Ishikawa (cell line): ENCODE measurements around the gene CDC42EP5.

Experiments used
- CEBPB ChIP-seq: IDR thresholded peaks from 2 replicates; pipeline ENCODE4 v1.6.1; 2012
- CREB1 ChIP-seq: IDR thresholded peaks from 2 replicates; pipeline ENCODE4 v1.6.1; 2012; ENCODE audit warnings: low read depth
- EGR1 ChIP-seq: IDR thresholded peaks from 2 replicates; pipeline ENCODE4 v1.6.1; 2012
- EP300 ChIP-seq: IDR thresholded peaks from 2 replicates; pipeline ENCODE4 v1.6.1; 2012; ENCODE audit warnings: borderline replicate concordance
- FOXM1 ChIP-seq: IDR thresholded peaks from 2 replicates; pipeline ENCODE4 v1.6.1; 2012; ENCODE audit warnings: low read depth, borderline replicate concordance
- NFIC ChIP-seq: IDR thresholded peaks from 2 replicates; pipeline ENCODE4 v1.6.1; 2012
- RAD21 ChIP-seq: IDR thresholded peaks from 2 replicates; pipeline ENCODE4 v1.6.1; 2012; ENCODE audit warnings: low read depth
- TAF1 ChIP-seq: IDR thresholded peaks from 2 replicates; pipeline ENCODE4 v1.6.1; 2012; ENCODE audit warnings: low read depth, mild to moderate bottlenecking
- TCF12 ChIP-seq: IDR thresholded peaks from 2 replicates; pipeline ENCODE4 v1.6.1; 2012; ENCODE audit warnings: low read depth
- TEAD4 ChIP-seq: IDR thresholded peaks from 2 replicates; pipeline ENCODE4 v1.6.1; 2012
- YY1 ChIP-seq: IDR thresholded peaks from 2 replicates; pipeline ENCODE4 v1.6.1; 2012; ENCODE audit warnings: low read depth
- ZBTB7A ChIP-seq: IDR thresholded peaks from 2 replicates; pipeline ENCODE4 v1.6.1; 2012; ENCODE audit warnings: low read depth
- TF ChIP-seq, protein P1 (sequence below): IDR thresholded peaks from 2 replicates; pipeline ENCODE4 v1.6.1; 2012; ENCODE audit warnings: low read depth, mild to moderate bottlenecking
- TF ChIP-seq, protein P2 (sequence below): IDR thresholded peaks from 2 replicates; pipeline ENCODE4 v1.6.1; 2012
- TF ChIP-seq, protein P3 (sequence below): IDR thresholded peaks from 2 replicates; pipeline ENCODE4 v1.6.1; 2012

The CDC42EP5 gene

DNA sequence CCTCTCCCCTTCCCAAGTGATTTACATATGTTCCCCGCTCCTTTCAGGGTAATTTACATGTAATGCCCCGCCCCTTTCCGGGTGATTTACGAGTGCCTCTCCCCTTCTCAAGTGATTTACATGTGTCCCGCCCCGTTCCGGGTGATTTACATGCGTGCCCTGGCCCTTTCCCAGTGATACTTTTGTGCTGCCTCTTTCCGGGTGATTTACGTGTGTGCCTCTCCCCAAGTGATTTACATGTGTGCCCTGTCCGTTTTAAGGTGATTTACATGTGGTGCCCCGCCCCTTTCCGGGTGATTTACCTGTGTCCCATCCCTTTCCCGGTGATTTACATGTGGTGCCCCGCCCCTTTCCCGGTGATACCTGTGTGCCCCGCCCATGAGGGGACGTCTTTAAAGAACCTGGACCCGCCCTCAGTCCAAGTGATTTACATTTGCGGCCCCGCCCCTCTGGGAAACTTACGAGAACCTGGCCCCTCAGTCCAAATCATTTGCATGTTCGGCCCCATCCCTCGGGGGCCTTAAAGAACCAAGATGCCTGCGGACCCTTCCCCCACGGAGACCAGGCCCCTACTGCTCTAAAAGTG lies 9.0 kb downstream of the CDC42EP5 start:
- TF ChIP-seq, protein P1, sequence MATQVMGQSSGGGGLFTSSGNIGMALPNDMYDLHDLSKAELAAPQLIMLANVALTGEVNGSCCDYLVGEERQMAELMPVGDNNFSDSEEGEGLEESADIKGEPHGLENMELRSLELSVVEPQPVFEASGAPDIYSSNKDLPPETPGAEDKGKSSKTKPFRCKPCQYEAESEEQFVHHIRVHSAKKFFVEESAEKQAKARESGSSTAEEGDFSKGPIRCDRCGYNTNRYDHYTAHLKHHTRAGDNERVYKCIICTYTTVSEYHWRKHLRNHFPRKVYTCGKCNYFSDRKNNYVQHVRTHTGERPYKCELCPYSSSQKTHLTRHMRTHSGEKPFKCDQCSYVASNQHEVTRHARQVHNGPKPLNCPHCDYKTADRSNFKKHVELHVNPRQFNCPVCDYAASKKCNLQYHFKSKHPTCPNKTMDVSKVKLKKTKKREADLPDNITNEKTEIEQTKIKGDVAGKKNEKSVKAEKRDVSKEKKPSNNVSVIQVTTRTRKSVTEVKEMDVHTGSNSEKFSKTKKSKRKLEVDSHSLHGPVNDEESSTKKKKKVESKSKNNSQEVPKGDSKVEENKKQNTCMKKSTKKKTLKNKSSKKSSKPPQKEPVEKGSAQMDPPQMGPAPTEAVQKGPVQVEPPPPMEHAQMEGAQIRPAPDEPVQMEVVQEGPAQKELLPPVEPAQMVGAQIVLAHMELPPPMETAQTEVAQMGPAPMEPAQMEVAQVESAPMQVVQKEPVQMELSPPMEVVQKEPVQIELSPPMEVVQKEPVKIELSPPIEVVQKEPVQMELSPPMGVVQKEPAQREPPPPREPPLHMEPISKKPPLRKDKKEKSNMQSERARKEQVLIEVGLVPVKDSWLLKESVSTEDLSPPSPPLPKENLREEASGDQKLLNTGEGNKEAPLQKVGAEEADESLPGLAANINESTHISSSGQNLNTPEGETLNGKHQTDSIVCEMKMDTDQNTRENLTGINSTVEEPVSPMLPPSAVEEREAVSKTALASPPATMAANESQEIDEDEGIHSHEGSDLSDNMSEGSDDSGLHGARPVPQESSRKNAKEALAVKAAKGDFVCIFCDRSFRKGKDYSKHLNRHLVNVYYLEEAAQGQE, result no peak
- TF ChIP-seq CREB1, result no peak
- TF ChIP-seq FOXM1, result no peak
- TF ChIP-seq, protein P2, sequence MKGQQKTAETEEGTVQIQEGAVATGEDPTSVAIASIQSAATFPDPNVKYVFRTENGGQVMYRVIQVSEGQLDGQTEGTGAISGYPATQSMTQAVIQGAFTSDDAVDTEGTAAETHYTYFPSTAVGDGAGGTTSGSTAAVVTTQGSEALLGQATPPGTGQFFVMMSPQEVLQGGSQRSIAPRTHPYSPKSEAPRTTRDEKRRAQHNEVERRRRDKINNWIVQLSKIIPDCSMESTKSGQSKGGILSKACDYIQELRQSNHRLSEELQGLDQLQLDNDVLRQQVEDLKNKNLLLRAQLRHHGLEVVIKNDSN, result no peak
- TF ChIP-seq TCF12, result no peak
- TF ChIP-seq, protein P3, sequence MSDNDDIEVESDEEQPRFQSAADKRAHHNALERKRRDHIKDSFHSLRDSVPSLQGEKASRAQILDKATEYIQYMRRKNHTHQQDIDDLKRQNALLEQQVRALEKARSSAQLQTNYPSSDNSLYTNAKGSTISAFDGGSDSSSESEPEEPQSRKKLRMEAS, result no peak
- no peak for TF ChIP-seq TAF1
- TF ChIP-seq EGR1, result no peak
- no peak for TF ChIP-seq ZBTB7A
- no peak for TF ChIP-seq TEAD4
- no peak for TF ChIP-seq YY1
- no peak for TF ChIP-seq EP300
- no peak for TF ChIP-seq CEBPB
- TF ChIP-seq NFIC, result no peak
- TF ChIP-seq RAD21, result no peak

DNA sequence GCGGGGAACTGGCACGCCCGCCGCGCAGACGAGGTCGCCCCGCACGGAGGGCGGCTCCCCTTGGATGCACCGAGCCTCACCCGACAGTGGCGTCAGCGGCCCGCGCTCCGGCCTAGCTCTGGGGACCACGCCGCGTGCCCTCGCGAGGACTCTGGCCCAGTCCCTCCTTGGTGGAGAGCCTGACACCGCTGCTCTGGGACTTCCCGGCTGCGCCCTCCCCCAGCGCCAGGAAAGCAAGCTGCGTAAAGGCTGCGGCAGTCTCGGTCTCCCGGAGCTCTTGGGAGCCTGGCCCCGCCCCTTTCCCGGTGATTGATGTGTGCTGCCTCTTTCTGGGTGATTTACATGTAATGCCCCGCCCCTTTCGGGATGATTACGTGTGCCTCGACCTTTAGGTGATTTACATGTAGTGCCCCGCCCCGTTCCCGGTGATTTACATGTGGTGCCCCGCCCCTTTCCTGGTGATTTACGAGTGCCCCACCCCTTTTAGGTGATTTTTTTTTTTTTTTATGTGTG lies 9.5 kb downstream of the CDC42EP5 start, which contains the start of gene LENG9:
Gene LENG9, minus strand, starts transcription at position 248 of the 513 bp plus-strand sequence. CDS start 252 bp downstream, outside the sequence.
- TF ChIP-seq RAD21 (no peak), TAF1 (peak; percentile 55; the same call in 1 of the 2 replicates), EP300 (peak; percentile 7; the same call in 1 of the 2 replicates), TEAD4 (0 out of 2 replicates have a peak, but pooled peaks have one; percentile 5)
- TF ChIP-seq, protein P1, result no peak
- TF ChIP-seq, protein P3, result peak; percentile 95

DNA sequence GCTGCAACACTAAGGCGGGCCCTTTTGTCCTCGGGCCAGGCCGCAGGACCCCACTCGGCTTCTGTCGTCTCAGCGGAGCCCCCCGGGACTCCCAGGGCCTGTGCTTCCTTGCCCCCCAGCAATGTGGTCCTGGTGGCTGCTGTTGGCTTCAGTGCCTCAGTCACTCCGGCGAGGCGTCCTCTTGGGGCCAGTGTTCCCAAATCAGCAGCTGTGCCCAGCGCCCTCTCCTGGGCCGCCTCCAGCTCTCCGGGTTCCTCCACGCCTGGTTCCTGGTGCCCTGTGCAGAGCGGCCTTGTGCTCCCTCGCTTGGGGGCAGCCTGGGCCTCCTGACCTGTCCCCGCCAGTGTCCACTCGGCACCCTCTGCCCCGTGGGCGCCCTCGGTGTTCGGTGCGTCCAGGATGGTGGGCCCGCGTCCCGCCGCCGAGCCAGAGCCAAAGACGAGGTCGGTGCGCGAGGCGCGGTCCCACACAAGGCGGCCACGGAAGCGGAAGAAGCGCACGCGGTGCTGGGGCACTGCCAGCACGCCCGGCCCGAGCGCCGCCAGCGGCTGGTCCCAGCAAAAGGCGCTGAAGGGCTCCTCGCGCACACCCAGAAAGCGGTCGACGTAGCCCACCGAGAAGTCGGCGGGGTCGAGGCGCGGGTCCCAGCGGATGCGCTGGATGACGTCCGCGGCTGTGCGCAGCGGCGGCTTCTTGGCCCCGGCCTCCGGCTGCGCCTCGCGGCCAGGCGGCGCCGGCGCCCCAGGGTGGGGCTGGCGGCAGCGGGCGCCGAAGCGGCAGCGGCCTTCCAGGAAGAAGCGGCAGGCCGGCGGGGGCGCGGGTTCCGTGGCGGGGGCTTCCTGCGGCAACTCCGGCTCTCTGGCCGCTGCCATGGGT lies 10.2 kb downstream of the CDC42EP5 start:
- TF ChIP-seq, protein P2, result no peak
- TF ChIP-seq YY1 (peak; percentile 69), RAD21 (no peak), CEBPB (no peak), EGR1 (no peak), TEAD4 (no peak), NFIC (peak; percentile 24; the same call in 1 of the 2 replicates)

DNA sequence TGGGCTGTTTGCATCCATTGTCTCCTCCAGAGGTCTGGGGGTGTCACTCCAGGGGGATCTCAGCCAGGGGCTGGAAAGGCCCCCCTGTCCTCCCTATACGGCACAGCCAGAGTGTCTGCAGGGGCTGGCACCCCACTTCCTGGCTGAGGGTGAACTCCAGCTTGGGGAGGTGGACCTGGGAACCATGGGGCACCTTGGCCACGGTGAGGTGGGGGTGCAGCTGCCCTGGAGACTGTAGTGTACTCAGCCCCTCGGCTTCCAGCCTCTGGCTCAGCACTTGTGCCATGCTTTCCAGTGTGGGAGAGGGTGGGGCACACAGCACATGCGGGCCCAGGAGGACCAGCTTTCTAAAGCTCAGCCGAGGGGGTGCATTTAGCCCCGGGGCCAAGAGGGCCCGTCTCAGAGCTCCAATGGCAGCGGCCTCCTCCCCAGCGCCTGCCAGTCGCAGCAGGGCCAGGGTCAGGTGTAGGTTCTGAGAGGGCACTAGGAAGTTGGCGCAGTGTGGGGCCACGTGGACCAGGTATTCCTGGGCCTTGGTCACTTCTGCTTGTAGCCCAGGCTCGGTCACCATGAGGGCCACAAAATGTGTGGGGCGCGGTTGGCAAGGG lies 10.9 kb downstream of the CDC42EP5 start:
- TF ChIP-seq ZBTB7A (no peak), TCF12 (no peak), NFIC (no peak)
- TF ChIP-seq, protein P3, result no peak

DNA sequence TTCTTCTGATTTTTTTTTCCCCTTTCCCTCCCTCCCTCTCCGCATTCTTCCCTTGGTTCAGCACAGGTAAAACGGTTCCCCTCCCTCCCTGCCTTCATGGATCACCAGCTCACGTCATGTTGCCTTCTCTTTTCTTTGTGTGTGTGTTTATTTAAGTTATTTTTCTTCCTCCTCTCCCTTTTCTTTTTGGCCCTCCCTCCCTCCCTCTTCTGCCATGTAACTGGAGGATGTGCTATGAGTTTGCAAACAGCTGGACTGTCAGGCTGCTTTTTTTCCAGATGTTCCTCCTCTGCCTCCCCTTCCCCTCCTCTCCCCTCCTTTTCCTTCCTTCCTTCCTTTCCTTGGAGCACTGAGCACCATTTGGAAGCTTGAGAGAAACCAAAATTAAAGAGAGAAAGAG lies 11.5 kb downstream of the CDC42EP5 start:
- no peak for TF ChIP-seq FOXM1
- TF ChIP-seq, protein P1, result no peak
- TF ChIP-seq, protein P2, result no peak
- TF ChIP-seq RAD21, result no peak
- no peak for TF ChIP-seq ZBTB7A
- no peak for TF ChIP-seq TAF1
